ENCODE results near the gene MAGI2.
A peak's percentile ranks its signal among the peaks of the same experiment; 100 is the strongest.

MAGI2 gene

DNA sequence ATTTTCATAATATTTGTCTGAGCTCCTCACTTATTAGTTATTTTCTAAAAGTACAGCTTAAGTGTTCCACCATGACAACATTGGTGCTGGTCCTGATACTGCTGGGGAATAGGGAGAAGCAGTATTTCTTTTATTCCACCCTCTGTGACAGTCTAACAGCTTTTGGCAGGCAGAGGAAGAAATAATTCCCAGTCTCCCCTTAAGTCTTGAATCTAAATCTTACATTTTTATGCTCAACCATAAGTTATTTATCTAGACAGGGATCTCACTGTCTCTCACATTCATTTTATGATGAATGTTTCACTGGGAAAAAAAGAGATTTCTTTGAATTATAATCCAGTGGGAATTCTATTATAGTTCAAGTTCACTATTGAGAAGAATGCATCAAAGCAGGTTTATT is 71.5 kb downstream of the MAGI2 start:
- Histone ChIP-seq H3K9me3 (ENCODE audit: severe bottlenecking) (no peaks in the 10 kb centered on the region), H3K27ac (ENCODE audit: poor library complexity, severe bottlenecking) (no peak overlapping the region), H3K4me1 (ENCODE audit: insufficient read depth, poor library complexity, severe bottlenecking) (no peaks in the 10 kb centered on the region), H3K36me3 (ENCODE audit: low read depth) (no peaks in the 10 kb centered on the region), H3K27me3 (ENCODE audit: insufficient read depth, poor library complexity, severe bottlenecking) (no peaks in the 10 kb centered on the region), H3K4me3 (ENCODE audit: severe bottlenecking) (no peak overlapping the region)
- TF ChIP-seq, protein P1, sequence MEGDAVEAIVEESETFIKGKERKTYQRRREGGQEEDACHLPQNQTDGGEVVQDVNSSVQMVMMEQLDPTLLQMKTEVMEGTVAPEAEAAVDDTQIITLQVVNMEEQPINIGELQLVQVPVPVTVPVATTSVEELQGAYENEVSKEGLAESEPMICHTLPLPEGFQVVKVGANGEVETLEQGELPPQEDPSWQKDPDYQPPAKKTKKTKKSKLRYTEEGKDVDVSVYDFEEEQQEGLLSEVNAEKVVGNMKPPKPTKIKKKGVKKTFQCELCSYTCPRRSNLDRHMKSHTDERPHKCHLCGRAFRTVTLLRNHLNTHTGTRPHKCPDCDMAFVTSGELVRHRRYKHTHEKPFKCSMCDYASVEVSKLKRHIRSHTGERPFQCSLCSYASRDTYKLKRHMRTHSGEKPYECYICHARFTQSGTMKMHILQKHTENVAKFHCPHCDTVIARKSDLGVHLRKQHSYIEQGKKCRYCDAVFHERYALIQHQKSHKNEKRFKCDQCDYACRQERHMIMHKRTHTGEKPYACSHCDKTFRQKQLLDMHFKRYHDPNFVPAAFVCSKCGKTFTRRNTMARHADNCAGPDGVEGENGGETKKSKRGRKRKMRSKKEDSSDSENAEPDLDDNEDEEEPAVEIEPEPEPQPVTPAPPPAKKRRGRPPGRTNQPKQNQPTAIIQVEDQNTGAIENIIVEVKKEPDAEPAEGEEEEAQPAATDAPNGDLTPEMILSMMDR (IDR thresholded peaks at IDR 0.05; ENCODE audit: poor library complexity, severe bottlenecking), result no peak
- no peak for ATAC-seq (ENCODE audit: low read depth)
- DNase-seq (ENCODE audit: low spot score), result no peak

DNA sequence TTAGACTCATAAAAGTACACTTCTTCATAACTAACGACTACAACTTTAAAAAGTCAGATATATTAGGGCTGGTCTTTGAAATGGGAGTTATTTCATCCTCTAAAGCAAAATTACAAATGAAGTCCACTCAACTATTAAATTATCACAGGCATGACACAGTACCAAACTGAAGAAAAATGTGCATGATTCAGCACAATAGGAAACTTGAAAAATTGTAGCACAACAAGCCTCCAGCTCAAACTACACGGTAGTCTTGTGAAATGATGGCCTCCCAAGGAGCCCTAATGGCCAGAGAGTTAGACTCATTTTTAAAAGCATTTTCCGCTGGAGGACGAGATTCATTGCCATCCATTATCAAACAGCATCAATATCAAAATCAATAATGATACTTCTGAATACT is 76.4 kb downstream of the MAGI2 start:
- H3K4me1 ChIP-seq (ENCODE audit: insufficient read depth, poor library complexity, severe bottlenecking), result no peaks in the 10 kb centered on the region
- no peak overlapping the region for H3K27ac ChIP-seq (ENCODE audit: poor library complexity, severe bottlenecking)
- ATAC-seq (ENCODE audit: low read depth), result no peak
- H3K27me3 ChIP-seq (ENCODE audit: insufficient read depth, poor library complexity, severe bottlenecking), result no peaks in the 10 kb centered on the region
- H3K36me3 ChIP-seq (ENCODE audit: low read depth), result no peaks in the 10 kb centered on the region
- no peaks in the 10 kb centered on the region for H3K9me3 ChIP-seq (ENCODE audit: severe bottlenecking)
- TF ChIP-seq, protein P1 (IDR thresholded peaks at IDR 0.05; ENCODE audit: poor library complexity, severe bottlenecking), result no peak
- DNase-seq (ENCODE audit: low spot score), result no peak
- H3K4me3 ChIP-seq (ENCODE audit: severe bottlenecking), result no peak overlapping the region

DNA sequence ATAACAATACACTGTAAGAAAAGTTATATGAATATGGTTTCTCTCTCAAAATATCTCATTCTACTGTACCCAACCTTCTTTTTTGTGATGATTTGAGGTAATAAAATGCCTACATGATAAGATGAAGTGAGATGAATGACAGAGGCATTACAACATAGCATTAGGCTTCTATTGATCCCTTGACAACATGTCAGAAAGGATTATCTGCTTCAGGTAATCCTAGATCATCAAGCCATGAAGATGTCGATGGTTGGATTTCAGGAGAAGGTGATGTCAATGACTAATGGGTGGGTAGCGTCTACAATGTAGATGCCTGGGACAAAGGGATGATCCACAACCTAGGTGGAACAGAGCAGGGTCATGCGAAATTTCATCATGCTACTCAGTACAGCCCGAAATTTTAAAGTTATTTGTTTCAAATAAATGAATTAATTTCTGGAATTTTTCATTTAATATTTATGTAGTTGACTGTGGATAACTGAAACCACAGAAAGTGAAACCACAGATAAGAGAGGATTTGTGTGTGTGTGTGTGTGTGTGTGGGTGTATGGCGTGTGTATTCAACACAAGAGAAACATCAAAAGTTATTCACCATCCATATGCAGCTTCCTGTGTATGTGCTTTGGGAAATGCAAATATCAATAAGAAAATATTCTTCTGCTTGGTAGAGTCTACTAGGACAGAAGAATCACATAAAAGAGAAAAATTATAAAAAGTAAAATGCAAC is 77.0 kb downstream of the MAGI2 start:
- H3K27ac ChIP-seq (ENCODE audit: poor library complexity, severe bottlenecking), result no peak overlapping the region
- no peaks in the 10 kb centered on the region for H3K9me3 ChIP-seq (ENCODE audit: severe bottlenecking)
- H3K27me3 ChIP-seq (ENCODE audit: insufficient read depth, poor library complexity, severe bottlenecking), result no peaks in the 10 kb centered on the region
- no peak overlapping the region for H3K4me3 ChIP-seq (ENCODE audit: severe bottlenecking)
- ATAC-seq (ENCODE audit: low read depth) (no peak), DNase-seq (ENCODE audit: low spot score) (no peak)
- TF ChIP-seq, protein P1 (IDR thresholded peaks at IDR 0.05; ENCODE audit: poor library complexity, severe bottlenecking), result no peak
- no peaks in the 10 kb centered on the region for H3K4me1 ChIP-seq (ENCODE audit: insufficient read depth, poor library complexity, severe bottlenecking)
- no peaks in the 10 kb centered on the region for H3K36me3 ChIP-seq (ENCODE audit: low read depth)

DNA sequence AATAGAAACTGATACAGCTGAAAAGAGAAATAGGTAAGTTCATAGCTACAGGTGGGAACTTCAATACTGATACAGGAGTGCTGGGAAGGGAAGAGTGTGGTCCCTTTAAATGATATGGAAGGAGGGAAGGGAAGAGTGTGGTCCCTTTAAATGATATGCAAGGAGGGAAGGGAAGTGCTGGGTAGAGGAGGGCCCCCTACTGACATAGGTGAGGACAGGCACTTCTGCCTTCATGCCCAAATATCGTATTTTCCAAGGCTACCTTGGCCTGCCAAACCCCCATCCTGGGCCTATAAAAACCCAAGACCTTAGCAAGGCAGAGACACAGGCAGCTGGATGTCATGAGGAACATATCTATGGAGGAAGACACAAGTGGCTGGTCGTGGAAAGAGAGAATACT is 92.3 kb downstream of the MAGI2 start:
- TF ChIP-seq, protein P1 (IDR thresholded peaks at IDR 0.05; ENCODE audit: poor library complexity, severe bottlenecking), result peak; percentile 8
- Histone ChIP-seq H3K4me3 (ENCODE audit: severe bottlenecking) (no peak overlapping the region), H3K27me3 (ENCODE audit: insufficient read depth, poor library complexity, severe bottlenecking) (no peaks in the 10 kb centered on the region), H3K27ac (ENCODE audit: poor library complexity, severe bottlenecking) (no peak overlapping the region), H3K4me1 (ENCODE audit: insufficient read depth, poor library complexity, severe bottlenecking) (no peaks in the 10 kb centered on the region), H3K36me3 (ENCODE audit: low read depth) (no peaks in the 10 kb centered on the region), H3K9me3 (ENCODE audit: severe bottlenecking) (no peaks in the 10 kb centered on the region)
- DNase-seq (ENCODE audit: low spot score), result no peak
- no peak for ATAC-seq (ENCODE audit: low read depth)

DNA sequence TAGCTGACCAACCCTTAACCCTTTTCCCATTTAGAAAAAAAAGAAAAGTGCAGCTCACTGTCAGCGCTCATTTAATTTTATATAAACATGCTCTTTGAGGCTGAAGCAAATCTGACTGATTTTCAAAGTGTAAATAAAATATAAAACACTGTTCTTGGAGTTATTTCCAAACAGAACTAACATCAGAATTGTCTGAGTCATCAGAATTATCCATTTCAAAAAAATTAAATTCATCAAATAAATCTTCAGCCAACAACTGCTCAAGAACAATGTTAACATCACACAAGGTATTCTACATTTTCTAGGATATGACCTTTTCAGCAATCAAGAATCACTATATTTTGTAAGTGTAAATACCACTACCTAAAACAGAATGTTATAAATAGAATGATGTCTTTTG is 93.6 kb downstream of the MAGI2 start:
- Histone ChIP-seq H3K4me3 (ENCODE audit: severe bottlenecking) (no peak overlapping the region), H3K27me3 (ENCODE audit: insufficient read depth, poor library complexity, severe bottlenecking) (no peaks in the 10 kb centered on the region), H3K9me3 (ENCODE audit: severe bottlenecking) (no peaks in the 10 kb centered on the region), H3K4me1 (ENCODE audit: insufficient read depth, poor library complexity, severe bottlenecking) (no peaks in the 10 kb centered on the region), H3K36me3 (ENCODE audit: low read depth) (no peaks in the 10 kb centered on the region), H3K27ac (ENCODE audit: poor library complexity, severe bottlenecking) (no peak overlapping the region)
- DNase-seq (ENCODE audit: low spot score) (no peak), ATAC-seq (ENCODE audit: low read depth) (no peak)
- TF ChIP-seq, protein P1 (IDR thresholded peaks at IDR 0.05; ENCODE audit: poor library complexity, severe bottlenecking), result no peak
